ENCODE measurements around the gene PEX5. TPM values are rescaled to one million over a fixed set of nuclear protein-coding genes. Genes with fewer than 3 reads are reported as not detected.
A peak's percentile ranks its signal among the peaks of the same experiment; 100 is the strongest.
"Not testable (repeated sequence)": the region's sequence is repeated elsewhere in the genome, so short reads cannot be mapped to it uniquely, and the experiment has no call there.

Gene PEX5
- total and polyA plus RNA-seq, 2 experiments from 2014 or later = 7.5 to 72.0 TPM

DNA sequence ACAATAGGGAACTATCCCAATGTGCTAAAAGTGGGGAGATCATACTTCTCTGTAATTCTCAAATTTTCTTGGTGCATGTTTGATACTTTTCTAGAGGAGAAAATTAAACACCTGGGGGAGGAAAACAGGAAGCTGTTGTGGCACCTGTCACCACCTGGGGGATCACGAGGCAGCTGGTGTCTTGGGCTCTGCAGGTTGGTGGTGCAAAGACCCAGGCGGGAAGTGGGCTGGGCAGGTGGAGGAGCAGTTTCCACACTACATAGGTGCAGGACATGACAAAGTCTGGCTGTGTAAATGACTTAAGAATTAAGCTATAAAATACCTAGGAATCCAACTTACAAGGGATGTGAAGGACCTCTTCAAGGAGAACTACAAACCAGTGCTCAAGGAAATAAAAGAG is 23.2 kb downstream of the PEX5 start:
- H3K36me3 ChIP-seq (ENCODE audit: insufficient read depth) = peaks cover 51% of the 10 kb centered on the region
- no peaks in the 10 kb centered on the region for H3K27me3 ChIP-seq (ENCODE audit: insufficient read depth)
- DNase-seq (ENCODE audit: low spot score) = no peak
- H2AFZ ChIP-seq = no peak overlapping the region
- no peak overlapping the region for H3K4me3 ChIP-seq
- no peak overlapping the region for H3K4me2 ChIP-seq
- Mint-ChIP-seq H3K9me3 (peaks cover 48% of the 10 kb centered on the region), H3K4me3 (no peak overlapping the region), H3K36me3 (ENCODE audit: low read depth) (peaks cover 72% of the 10 kb centered on the region), H3K27me3 (ENCODE audit: insufficient read depth, low read depth, poor library complexity) (peaks cover 8% of the 10 kb centered on the region), H3K27ac (no peak overlapping the region), H3K4me1 (no peaks in the 10 kb centered on the region)
- no peak for ATAC-seq
- H3K79me2 ChIP-seq (replicated peaks; ENCODE audit: insufficient read depth) = no peaks in the 10 kb centered on the region
- no peak overlapping the region for H3K27ac ChIP-seq (ENCODE audit: low read depth)
- no peaks in the 10 kb centered on the region for H3F3A ChIP-seq (replicated peaks; ENCODE audit: low read depth)
- H4K20me1 ChIP-seq (replicated peaks; ENCODE audit: insufficient read depth) = no peaks in the 10 kb centered on the region; the same call in 1 of the 2 replicates
- peak; percentile 83 for TF ChIP-seq ZNF331 (CRISPR knock-in tag; IDR thresholded peaks at IDR 0.05; ENCODE audit: low read depth)
- TF ChIP-seq, protein P1, sequence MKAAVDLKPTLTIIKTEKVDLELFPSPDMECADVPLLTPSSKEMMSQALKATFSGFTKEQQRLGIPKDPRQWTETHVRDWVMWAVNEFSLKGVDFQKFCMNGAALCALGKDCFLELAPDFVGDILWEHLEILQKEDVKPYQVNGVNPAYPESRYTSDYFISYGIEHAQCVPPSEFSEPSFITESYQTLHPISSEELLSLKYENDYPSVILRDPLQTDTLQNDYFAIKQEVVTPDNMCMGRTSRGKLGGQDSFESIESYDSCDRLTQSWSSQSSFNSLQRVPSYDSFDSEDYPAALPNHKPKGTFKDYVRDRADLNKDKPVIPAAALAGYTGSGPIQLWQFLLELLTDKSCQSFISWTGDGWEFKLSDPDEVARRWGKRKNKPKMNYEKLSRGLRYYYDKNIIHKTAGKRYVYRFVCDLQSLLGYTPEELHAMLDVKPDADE (IDR thresholded peaks at IDR 0.05) = no peak
- no peaks in the 10 kb centered on the region for H3K9me2 ChIP-seq (ENCODE audit: insufficient read depth)
- no peaks in the 10 kb centered on the region for H3K4me1 ChIP-seq (ENCODE audit: insufficient read depth)

DNA sequence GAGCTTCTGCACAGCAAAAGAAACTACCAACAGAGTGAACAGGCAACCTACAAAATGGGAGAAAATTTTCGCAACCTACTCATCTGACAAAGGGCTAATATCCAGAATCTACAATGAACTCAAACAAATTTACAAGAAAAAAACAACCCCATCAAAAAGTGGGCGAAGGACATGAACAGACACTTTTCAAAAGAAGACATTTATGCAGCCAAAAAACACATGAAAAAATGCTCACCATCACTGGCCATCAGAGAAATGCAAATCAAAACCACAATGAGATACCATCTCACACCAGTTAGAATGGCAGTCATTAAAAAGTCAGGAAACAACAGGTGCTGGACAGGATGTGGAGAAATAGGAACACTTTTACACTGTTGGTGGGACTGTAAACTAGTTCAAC is 24.3 kb downstream of the PEX5 start:
- H3K27ac Mint-ChIP-seq; H3K4me2 ChIP-seq; H3K9me2 ChIP-seq (ENCODE audit: insufficient read depth); ATAC-seq; H4K20me1 ChIP-seq (replicated peaks; ENCODE audit: insufficient read depth); H3K4me1 Mint-ChIP-seq; H3K27me3 ChIP-seq (ENCODE audit: insufficient read depth); H3K79me2 ChIP-seq (replicated peaks; ENCODE audit: insufficient read depth); H3K27me3 Mint-ChIP-seq (ENCODE audit: insufficient read depth, low read depth, poor library complexity); H3K4me3 ChIP-seq; H3F3A ChIP-seq (replicated peaks; ENCODE audit: low read depth); H3K4me1 ChIP-seq (ENCODE audit: insufficient read depth); DNase-seq (ENCODE audit: low spot score); H2AFZ ChIP-seq; H3K4me3 Mint-ChIP-seq; H3K27ac ChIP-seq (ENCODE audit: low read depth): not testable (repeated sequence)
- Mint-ChIP-seq H3K36me3 (ENCODE audit: low read depth) (peaks cover 61% of the 10 kb centered on the region), H3K9me3 (peaks cover 48% of the 10 kb centered on the region)
- H3K36me3 ChIP-seq (ENCODE audit: insufficient read depth) = peaks cover 44% of the 10 kb centered on the region

DNA sequence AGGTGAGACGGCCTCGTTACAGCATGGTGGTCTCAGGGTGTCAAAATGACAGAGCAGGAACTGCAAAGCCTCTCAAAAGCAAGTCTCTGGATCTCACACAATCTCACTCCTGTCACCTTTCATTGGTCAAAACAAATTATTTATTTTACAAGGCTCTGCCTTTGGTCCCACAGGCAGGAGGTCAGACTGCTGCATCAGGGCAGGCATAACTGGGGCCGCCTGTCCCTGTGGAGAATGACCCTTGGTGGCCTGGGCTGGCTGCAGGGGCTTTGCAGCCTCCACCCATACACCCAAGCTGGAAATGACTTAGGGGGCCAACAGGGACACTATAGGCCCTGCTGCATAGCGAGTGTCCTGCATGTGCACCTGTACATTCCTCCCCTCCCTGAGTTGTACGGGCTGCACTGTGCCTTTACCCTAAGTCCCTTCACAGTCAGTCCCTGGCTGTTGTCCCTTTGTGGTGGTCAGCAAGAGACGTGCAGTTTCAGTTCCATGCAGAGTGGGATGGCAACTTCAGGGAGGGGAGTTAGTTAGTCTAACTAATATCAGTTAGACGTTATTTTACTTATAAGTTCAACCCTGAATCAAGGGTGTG is 28.1 kb downstream of the PEX5 start:
- no peak overlapping the region for H3K4me3 Mint-ChIP-seq
- Histone ChIP-seq H2AFZ (no peak overlapping the region), H3K4me1 (ENCODE audit: insufficient read depth) (peaks cover 13% of the 10 kb centered on the region), H3K36me3 (ENCODE audit: insufficient read depth) (peaks cover 9% of the 10 kb centered on the region), H3F3A (replicated peaks; ENCODE audit: low read depth) (no peaks in the 10 kb centered on the region; the same call in 1 of the 2 replicates), H3K27me3 (ENCODE audit: insufficient read depth) (no peaks in the 10 kb centered on the region), H3K79me2 (replicated peaks; ENCODE audit: insufficient read depth) (no peaks in the 10 kb centered on the region), H3K9me2 (ENCODE audit: insufficient read depth) (no peaks in the 10 kb centered on the region), H3K4me3 (no peak overlapping the region), H4K20me1 (replicated peaks; ENCODE audit: insufficient read depth) (no peaks in the 10 kb centered on the region), H3K4me2 (no peak overlapping the region), H3K27ac (ENCODE audit: low read depth) (no peak overlapping the region)
- no peak for TF ChIP-seq STAT1 (IDR thresholded peaks at IDR 0.05; ENCODE audit: unreplicated experiment)
- TF ChIP-seq NANOG (IDR thresholded peaks at IDR 0.05; ENCODE audit: borderline replicate concordance) = no peak
- TF ChIP-seq JUNB (IDR thresholded peaks at IDR 0.05; ENCODE audit: unreplicated experiment) = no peak
- TF ChIP-seq EZH2phosphoT487 (IDR thresholded peaks at IDR 0.05; ENCODE audit: unreplicated experiment) = no peak
- no peak for TF ChIP-seq EZH2 (IDR thresholded peaks at IDR 0.05; ENCODE audit: low read depth, unreplicated experiment)
- no peak overlapping the region for H3K27ac Mint-ChIP-seq
- peaks cover 23% of the 10 kb centered on the region for H3K36me3 Mint-ChIP-seq (ENCODE audit: low read depth)
- peaks cover 1% of the 10 kb centered on the region for H3K27me3 Mint-ChIP-seq (ENCODE audit: insufficient read depth, low read depth, poor library complexity)
- H3K9me3 Mint-ChIP-seq = peaks cover 27% of the 10 kb centered on the region
- no peak for ATAC-seq
- no peak for DNase-seq (ENCODE audit: low spot score)
- peaks cover 3% of the 10 kb centered on the region for H3K4me1 Mint-ChIP-seq
